DMS153 treated with DMSO at 0.1 percent for 48 hours (cell line): ENCODE data around the gene CNDP1.
A peak's percentile ranks its signal among the peaks of the same experiment; 100 is the strongest.
"Not testable (repeated sequence)": the region's sequence is repeated elsewhere in the genome, so short reads cannot be mapped to it uniquely, and the experiment has no call there.

Experiments
- DNase-seq: peaks from one replicate; lab custom pipeline; 2025; ENCODE audit not compliant: unreplicated experiment; lab: John Stamatoyannopoulos, UW

Gene CNDP1

GRCh38 chr18:74544898-74545297, 10.6 kb downstream of the CNDP1 start:
- DNase-seq: no peak

- no peak for DNase-seq
Observed at GRCh38 chr18:74546007-74546406, 11.7 kb downstream of the CNDP1 start.

GRCh38 chr18:74546751-74547530, 12.6 kb downstream of the CNDP1 start:
- DNase-seq: no peak

GRCh38 chr18:74547860-74548259, 13.6 kb downstream of the CNDP1 start:
- DNase-seq: no peak

GRCh38 chr18:74549591-74550104, 15.3 kb downstream of the CNDP1 start:
- DNase-seq: no peak

GRCh38 chr18:74550886-74551285, 16.6 kb downstream of the CNDP1 start:
- no peak for DNase-seq

GRCh38 chr18:74551452-74551851, 17.2 kb downstream of the CNDP1 start:
- no peak for DNase-seq

GRCh38 chr18:74551936-74552555, 17.7 kb downstream of the CNDP1 start:
- peak; percentile 52 for DNase-seq

- no peak for DNase-seq
Observed at GRCh38 chr18:74556126-74556525, 21.8 kb downstream of the CNDP1 start.

GRCh38 chr18:74558096-74558495, 23.8 kb downstream of the CNDP1 start:
- DNase-seq: no peak

GRCh38 chr18:74562131-74562730, 27.9 kb downstream of the CNDP1 start:
- DNase-seq: no peak

GRCh38 chr18:74562775-74563174, 28.5 kb downstream of the CNDP1 start:
- DNase-seq: no peak

GRCh38 chr18:74563999-74564398, 29.7 kb downstream of the CNDP1 start:
- no peak for DNase-seq

- DNase-seq: not testable (repeated sequence)
Observed at GRCh38 chr18:74565164-74565563, 30.9 kb downstream of the CNDP1 start.

GRCh38 chr18:74565993-74566392, 31.7 kb downstream of the CNDP1 start:
- not testable (repeated sequence) for DNase-seq

- no peak for DNase-seq
Observed at GRCh38 chr18:74567822-74568221, 33.5 kb downstream of the CNDP1 start.

GRCh38 chr18:74569401-74569800, 35.1 kb downstream of the CNDP1 start:
- DNase-seq: no peak

- DNase-seq: no peak
Observed at GRCh38 chr18:74570266-74570665, 36.0 kb downstream of the CNDP1 start.

- DNase-seq: no peak
Observed at GRCh38 chr18:74571895-74572680, 37.8 kb downstream of the CNDP1 start.

GRCh38 chr18:74573053-74573452, 38.8 kb downstream of the CNDP1 start:
- DNase-seq: no peak

GRCh38 chr18:74574916-74575315, 40.6 kb downstream of the CNDP1 start:
- no peak for DNase-seq
